KMS-11 (cell line): ENCODE data around the gene DMD.

Experiments used
- H2AFZ ChIP-seq: fragments of 200-600 bp; sonication (generic); 2 replicates; pipeline ENCODE4 v1.6.1; 2016; ENCODE audit warnings: antibody characterized with exemption, mixed run types, low read depth
- H3K27ac ChIP-seq: fragments of 200-600 bp; sonication (generic); 2 replicates; pipeline ENCODE4 v1.6.1; 2016; ENCODE audit warnings: mild to moderate bottlenecking, mixed run types
- H3K27me3 ChIP-seq: fragments of 200-600 bp; sonication (generic); 2 replicates; pipeline ENCODE4 v1.6.1; 2017; ENCODE audit warnings: mild to moderate bottlenecking, low read depth, mixed run types, moderate library complexity; ENCODE audit not compliant: insufficient read depth
- H3K36me3 ChIP-seq: fragments of 200-600 bp; sonication (generic); 2 replicates; pipeline ENCODE4 v1.6.1; 2017; ENCODE audit warnings: mild to moderate bottlenecking, mixed run types; ENCODE audit not compliant: insufficient read depth
- H3K4me1 ChIP-seq: fragments of 200-600 bp; sonication (generic); 2 replicates; pipeline ENCODE4 v1.6.1; 2016; ENCODE audit warnings: mild to moderate bottlenecking, low read depth, mixed run types; ENCODE audit not compliant: poor library complexity, severe bottlenecking
- H3K4me2 ChIP-seq: fragments of 200-600 bp; sonication (generic); 2 replicates; pipeline ENCODE4 v1.7.0; 2016; ENCODE audit warnings: mild to moderate bottlenecking, mixed run types
- H3K4me3 ChIP-seq: fragments of 200-600 bp; sonication (generic); IDR thresholded peaks from 2 replicates; pipeline ENCODE4 v1.6.1; 2017; ENCODE audit warnings: low read depth, low read length, mixed read lengths; ENCODE audit not compliant: insufficient read depth
- H3K79me2 ChIP-seq: fragments of 200-600 bp; sonication (generic); 2 replicates; pipeline ENCODE4 v1.6.1; 2016; ENCODE audit warnings: low read depth, mixed run types; ENCODE audit not compliant: insufficient read depth
- H3K9ac ChIP-seq: fragments of 200-600 bp; sonication (generic); 2 replicates; pipeline ENCODE4 v1.6.1; 2016; ENCODE audit warnings: mild to moderate bottlenecking, mixed run types
- H4K20me1 ChIP-seq: fragments of 200-600 bp; sonication (generic); 2 replicates; pipeline ENCODE4 v1.6.1; 2016; ENCODE audit warnings: mild to moderate bottlenecking, mixed run types; ENCODE audit not compliant: insufficient read depth
- CTCF ChIP-seq: fragments of 200-600 bp; sonication (generic); conservative IDR thresholded peaks from 2 replicates; pipeline ENCODE4 v1.6.1; 2017; ENCODE audit warnings: low read depth, mild to moderate bottlenecking, antibody characterized with exemption, low read length, moderate library complexity, mixed read lengths

The DMD gene

GRCh38 chrX:31909850-31910572, 1301.3 kb downstream of the DMD start:
- no peaks in the 10 kb centered on the region for H4K20me1 ChIP-seq
- H3K4me1 ChIP-seq = no peaks in the 10 kb centered on the region
- no peak overlapping the region for H3K9ac ChIP-seq
- H3K27ac ChIP-seq = no peak overlapping the region
- H3K4me2 ChIP-seq = no peak overlapping the region
- H2AFZ ChIP-seq = no peak overlapping the region
- no peaks in the 10 kb centered on the region for H3K36me3 ChIP-seq
- TF ChIP-seq CTCF = no peak
- H3K27me3 ChIP-seq = no peaks in the 10 kb centered on the region
- H3K79me2 ChIP-seq = no peaks in the 10 kb centered on the region
- no peak overlapping the region for H3K4me3 ChIP-seq

- TF ChIP-seq CTCF = no peak
- Histone ChIP-seq H3K9ac (no peak overlapping the region), H3K79me2 (no peaks in the 10 kb centered on the region), H4K20me1 (no peaks in the 10 kb centered on the region), H3K4me1 (no peaks in the 10 kb centered on the region), H3K36me3 (no peaks in the 10 kb centered on the region), H2AFZ (no peak overlapping the region), H3K27me3 (no peaks in the 10 kb centered on the region), H3K4me2 (no peak overlapping the region), H3K27ac (no peak overlapping the region), H3K4me3 (no peak overlapping the region)
Measured at GRCh38 chrX:31894152-31894551, 1317.2 kb downstream of the DMD start.

GRCh38 chrX:31893525-31893924, 1317.8 kb downstream of the DMD start:
- H3K4me2 ChIP-seq = no peak overlapping the region

GRCh38 chrX:31889088-31889487, 1322.3 kb downstream of the DMD start:
- Histone ChIP-seq H3K4me1 (no peaks in the 10 kb centered on the region), H3K9ac (no peak overlapping the region), H3K27ac (no peak overlapping the region), H4K20me1 (no peaks in the 10 kb centered on the region), H3K36me3 (no peaks in the 10 kb centered on the region), H3K79me2 (no peaks in the 10 kb centered on the region), H3K27me3 (no peaks in the 10 kb centered on the region), H3K4me3 (no peak overlapping the region), H2AFZ (no peak overlapping the region), H3K4me2 (no peak overlapping the region)
- no peak for TF ChIP-seq CTCF

More at GRCh38 chrX:31893525-31893924, 1317.8 kb downstream of the DMD start:
- TF ChIP-seq CTCF = no peak
- H4K20me1 ChIP-seq = no peaks in the 10 kb centered on the region
- no peaks in the 10 kb centered on the region for H3K36me3 ChIP-seq
- H3K27me3 ChIP-seq = no peaks in the 10 kb centered on the region
- no peak overlapping the region for H2AFZ ChIP-seq
- no peak overlapping the region for H3K4me3 ChIP-seq
- H3K9ac ChIP-seq = no peak overlapping the region
- H3K4me1 ChIP-seq = no peaks in the 10 kb centered on the region
- no peaks in the 10 kb centered on the region for H3K79me2 ChIP-seq
- H3K27ac ChIP-seq = no peak overlapping the region
